ENCODE data around the gene PPID. TPM values are rescaled to one million over a fixed set of nuclear protein-coding genes. Genes with fewer than 3 reads are reported as not detected.
"Not testable (repeated sequence)": the region's sequence is repeated elsewhere in the genome, so short reads cannot be mapped to it uniquely, and the experiment has no call there.

Gene PPID
- total RNA-seq, 1 experiment from 2014 or later, result 43.3 TPM

DNA sequence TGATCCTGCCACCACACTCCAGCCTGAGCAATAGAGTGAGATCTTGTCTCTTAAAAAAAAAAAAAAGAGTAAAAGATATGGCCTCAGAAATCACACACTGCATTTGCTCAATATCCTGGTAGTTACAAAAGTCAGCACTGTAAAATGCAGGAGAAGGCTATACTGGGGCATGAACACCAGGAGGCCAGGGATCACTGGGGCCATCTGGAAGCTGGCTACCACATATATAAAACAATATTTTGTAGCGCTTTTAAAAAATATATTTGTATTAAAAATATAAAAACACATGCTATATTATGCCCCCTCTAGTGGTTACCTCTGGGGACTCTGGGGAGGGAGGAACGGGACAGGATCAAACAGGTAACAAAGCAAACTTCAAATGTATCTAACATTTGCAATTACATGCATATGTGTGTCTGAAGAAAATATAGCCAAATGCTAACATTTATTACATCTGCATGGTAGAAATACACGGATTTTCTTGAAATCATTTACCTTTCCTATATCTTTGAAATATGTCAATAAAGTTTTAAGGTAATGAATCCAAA lies 55.5 kb downstream of the PPID start:
- Histone ChIP-seq H3F3A (ENCODE audit: low read length, unreplicated experiment) (no peaks in the 10 kb centered on the region), H3K27me3 (ENCODE audit: low read length) (no peaks in the 10 kb centered on the region), H4K20me1 (ENCODE audit: low read length) (peaks cover 5% of the 10 kb centered on the region; the same call in 1 of the 2 replicates), H3K79me2 (ENCODE audit: low read length) (peaks cover 49% of the 10 kb centered on the region), H3K4me2 (ENCODE audit: low read length) (no peak overlapping the region), H3K4me3 (ENCODE audit: low read length) (no peak overlapping the region), H3K4me1 (ENCODE audit: insufficient read depth, low read length) (0 out of 2 replicates have a peak, but pooled peaks cover 5% of the 10 kb centered on the region), H3K9me3 (ENCODE audit: low read length) (no peaks in the 10 kb centered on the region), H3K9me2 (replicated peaks; ENCODE audit: low read length) (no peaks in the 10 kb centered on the region), H3K9ac (ENCODE audit: low read length) (no peak overlapping the region), H3K27ac (ENCODE audit: low read length) (no peak overlapping the region), H2AFZ (ENCODE audit: low read length) (no peak overlapping the region), H3K36me3 (ENCODE audit: low read depth, low read length) (peaks cover 2% of the 10 kb centered on the region)
- ChIA-PET POLR2A (ENCODE audit: unreplicated experiment) (no interaction called here), CTCF (no interaction called here)
- intact Hi-C loops (cut with micrococcal nuclease), result loop anchor here (5.0 kb wide), 1 partner anchor 95 kb away; no protein-coding TSS in a partner anchor
- no TSS peak for BruUV-seq (replicated peaks)
- DNase-seq (peak; percentile 53), ATAC-seq (no peak)
- TF ChIP-seq, protein P1, sequence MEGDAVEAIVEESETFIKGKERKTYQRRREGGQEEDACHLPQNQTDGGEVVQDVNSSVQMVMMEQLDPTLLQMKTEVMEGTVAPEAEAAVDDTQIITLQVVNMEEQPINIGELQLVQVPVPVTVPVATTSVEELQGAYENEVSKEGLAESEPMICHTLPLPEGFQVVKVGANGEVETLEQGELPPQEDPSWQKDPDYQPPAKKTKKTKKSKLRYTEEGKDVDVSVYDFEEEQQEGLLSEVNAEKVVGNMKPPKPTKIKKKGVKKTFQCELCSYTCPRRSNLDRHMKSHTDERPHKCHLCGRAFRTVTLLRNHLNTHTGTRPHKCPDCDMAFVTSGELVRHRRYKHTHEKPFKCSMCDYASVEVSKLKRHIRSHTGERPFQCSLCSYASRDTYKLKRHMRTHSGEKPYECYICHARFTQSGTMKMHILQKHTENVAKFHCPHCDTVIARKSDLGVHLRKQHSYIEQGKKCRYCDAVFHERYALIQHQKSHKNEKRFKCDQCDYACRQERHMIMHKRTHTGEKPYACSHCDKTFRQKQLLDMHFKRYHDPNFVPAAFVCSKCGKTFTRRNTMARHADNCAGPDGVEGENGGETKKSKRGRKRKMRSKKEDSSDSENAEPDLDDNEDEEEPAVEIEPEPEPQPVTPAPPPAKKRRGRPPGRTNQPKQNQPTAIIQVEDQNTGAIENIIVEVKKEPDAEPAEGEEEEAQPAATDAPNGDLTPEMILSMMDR (conservative IDR thresholded peaks at IDR 0.05; ENCODE audit: low read depth, low read length), result peak; percentile 55; the same call in 1 of the 2 replicates
- TF ChIP-seq EZH2 (IDR thresholded peaks at IDR 0.05; ENCODE audit: low read length, unreplicated experiment), result no peak
- no peak for TF ChIP-seq EZH2phosphoT487 (IDR thresholded peaks at IDR 0.05; ENCODE audit: borderline replicate concordance, low read length)

DNA sequence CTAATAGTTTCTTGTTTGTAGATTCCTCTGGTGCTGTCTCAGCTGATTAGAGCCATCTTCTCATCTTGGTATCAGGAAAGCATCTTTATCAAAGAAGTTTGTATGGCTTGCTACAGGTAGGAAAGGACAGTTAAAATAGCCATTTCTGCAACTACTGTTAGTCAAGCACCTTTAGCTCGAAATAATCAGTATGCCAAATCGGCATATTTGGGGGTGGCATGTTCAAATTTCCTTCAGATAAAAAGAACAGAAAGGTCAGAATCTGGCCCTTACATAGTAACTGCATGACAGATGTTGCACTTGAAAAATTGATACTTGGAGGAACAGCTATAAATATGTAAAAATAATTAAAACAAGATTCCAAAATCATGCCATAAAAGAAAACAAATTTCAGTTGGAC lies 56.3 kb downstream of the PPID start:
- Histone ChIP-seq H3K9me2 (replicated peaks; ENCODE audit: low read length) (no peaks in the 10 kb centered on the region), H3K79me2 (ENCODE audit: low read length) (peaks cover 45% of the 10 kb centered on the region), H3K4me3 (ENCODE audit: low read length) (no peak overlapping the region), H3K27ac (ENCODE audit: low read length) (no peak overlapping the region), H2AFZ (ENCODE audit: low read length) (no peak overlapping the region), H3F3A (ENCODE audit: low read length, unreplicated experiment) (no peaks in the 10 kb centered on the region), H3K9ac (ENCODE audit: low read length) (no peak overlapping the region), H3K4me1 (ENCODE audit: insufficient read depth, low read length) (0 out of 2 replicates have a peak, but pooled peaks cover 5% of the 10 kb centered on the region), H3K4me2 (ENCODE audit: low read length) (no peak overlapping the region), H3K36me3 (ENCODE audit: low read depth, low read length) (peaks cover 2% of the 10 kb centered on the region), H4K20me1 (ENCODE audit: low read length) (peaks cover 5% of the 10 kb centered on the region; the same call in 1 of the 2 replicates), H3K9me3 (ENCODE audit: low read length) (no peaks in the 10 kb centered on the region), H3K27me3 (ENCODE audit: low read length) (no peaks in the 10 kb centered on the region)
- no peak for ATAC-seq
- ChIA-PET CTCF (no interaction called here), POLR2A (ENCODE audit: unreplicated experiment) (no interaction called here)
- DNase-seq, result no peak
- intact Hi-C loops (cut with micrococcal nuclease), result loop anchor here (5.0 kb wide), 1 partner anchor 95 kb away; no protein-coding TSS in a partner anchor
- no TSS peak for BruUV-seq (replicated peaks)
- TF ChIP-seq, protein P1 (conservative IDR thresholded peaks at IDR 0.05; ENCODE audit: low read depth, low read length), result no peak
- TF ChIP-seq EZH2 (IDR thresholded peaks at IDR 0.05; ENCODE audit: low read length, unreplicated experiment), result no peak
- no peak for TF ChIP-seq EZH2phosphoT487 (IDR thresholded peaks at IDR 0.05; ENCODE audit: borderline replicate concordance, low read length)

DNA sequence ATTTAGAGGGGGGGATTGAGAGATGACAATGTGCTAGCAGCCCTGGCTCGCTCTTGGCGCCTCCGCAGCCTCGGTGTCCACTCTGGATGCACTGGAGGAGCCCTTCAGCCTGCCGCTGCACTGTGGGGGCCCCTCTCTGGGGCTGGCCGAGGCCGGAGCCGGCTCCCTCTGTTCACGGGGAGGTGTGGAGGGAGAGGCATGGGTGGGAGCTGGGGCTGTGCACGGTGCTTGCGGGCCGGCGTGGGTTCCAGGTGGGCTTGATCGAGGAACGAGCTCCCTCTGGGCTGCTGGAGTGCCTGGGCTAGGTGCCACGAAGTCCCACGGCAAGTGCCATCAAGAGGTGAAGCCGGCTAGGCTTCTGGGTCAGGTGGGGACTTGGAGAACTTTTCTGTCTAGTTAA lies 58.4 kb downstream of the PPID start:
- Histone ChIP-seq H2AFZ (ENCODE audit: low read length) (no peak overlapping the region), H3K79me2 (ENCODE audit: low read length) (peaks cover 26% of the 10 kb centered on the region), H3F3A (ENCODE audit: low read length, unreplicated experiment) (no peaks in the 10 kb centered on the region), H3K9me3 (ENCODE audit: low read length) (no peaks in the 10 kb centered on the region), H3K9ac (ENCODE audit: low read length) (no peak overlapping the region), H3K27me3 (ENCODE audit: low read length) (no peaks in the 10 kb centered on the region), H3K4me3 (ENCODE audit: low read length) (no peak overlapping the region), H3K27ac (ENCODE audit: low read length) (no peak overlapping the region), H3K4me1 (ENCODE audit: insufficient read depth, low read length) (no peaks in the 10 kb centered on the region), H3K36me3 (ENCODE audit: low read depth, low read length) (peaks cover 2% of the 10 kb centered on the region), H3K4me2 (ENCODE audit: low read length) (no peak overlapping the region), H4K20me1 (ENCODE audit: low read length) (no peaks in the 10 kb centered on the region), H3K9me2 (replicated peaks; ENCODE audit: low read length) (no peaks in the 10 kb centered on the region)
- ChIA-PET CTCF (no interaction called here), POLR2A (ENCODE audit: unreplicated experiment) (no interaction called here)
- BruUV-seq (replicated peaks), result no TSS peak
- TF ChIP-seq, protein P1 (conservative IDR thresholded peaks at IDR 0.05; ENCODE audit: low read depth, low read length), result no peak
- TF ChIP-seq EZH2 (IDR thresholded peaks at IDR 0.05; ENCODE audit: low read length, unreplicated experiment) (no peak), EZH2phosphoT487 (IDR thresholded peaks at IDR 0.05; ENCODE audit: borderline replicate concordance, low read length) (no peak)
- ATAC-seq (no peak), DNase-seq (no peak)
- intact Hi-C loops (cut with micrococcal nuclease), result loop anchor here (5.0 kb wide), 1 partner anchor 93 kb away; no protein-coding TSS in a partner anchor

DNA sequence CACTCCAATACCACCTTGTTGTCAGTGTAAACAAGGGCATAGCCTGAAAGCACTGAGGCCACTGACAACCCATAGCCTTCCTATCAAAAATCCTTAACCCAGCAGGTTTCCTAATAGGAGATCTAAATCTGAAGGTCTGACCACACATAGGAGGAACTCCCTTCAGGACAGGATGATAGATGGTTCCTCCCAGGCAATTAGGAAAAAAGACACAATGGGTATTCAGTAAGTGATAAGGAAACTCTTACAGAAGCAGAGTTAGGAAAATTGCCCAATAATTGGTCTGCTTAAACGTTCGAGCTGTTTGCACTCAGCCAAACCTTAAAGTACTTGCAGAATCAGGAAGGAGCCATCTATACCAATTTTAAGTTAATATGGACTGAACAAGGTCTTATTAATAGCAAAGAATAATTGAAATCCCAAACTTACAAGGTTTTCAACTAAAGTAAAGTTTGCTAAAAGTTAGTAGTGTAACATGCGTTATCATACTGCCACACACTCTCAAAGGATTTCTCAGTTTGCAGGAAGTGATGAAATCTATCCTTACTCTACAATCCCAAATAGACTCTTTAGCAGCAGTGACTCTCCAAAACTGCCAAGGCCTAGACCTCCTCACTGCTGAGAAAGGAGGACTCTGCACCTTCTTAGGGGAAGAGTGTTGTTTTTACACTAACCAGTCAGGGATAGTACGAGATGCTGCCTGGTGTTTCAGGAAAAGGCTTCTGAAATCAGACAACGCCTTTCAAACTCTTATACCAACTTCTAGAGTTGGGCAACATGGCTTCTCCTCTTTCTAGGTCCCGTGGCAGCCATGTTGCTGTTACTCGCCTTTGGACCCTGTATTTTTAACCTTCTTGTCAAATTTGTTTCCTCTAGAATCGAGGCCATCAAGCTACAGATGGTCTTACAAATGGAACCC lies 59.2 kb downstream of the PPID start:
- H3F3A ChIP-seq (ENCODE audit: low read length, unreplicated experiment); POLR2A ChIA-PET (ENCODE audit: unreplicated experiment); ATAC-seq; H2AFZ ChIP-seq (ENCODE audit: low read length); H3K9ac ChIP-seq (ENCODE audit: low read length); H4K20me1 ChIP-seq (ENCODE audit: low read length); CTCF ChIA-PET; BruUV-seq (replicated peaks); H3K27me3 ChIP-seq (ENCODE audit: low read length); H3K36me3 ChIP-seq (ENCODE audit: low read depth, low read length); H3K4me3 ChIP-seq (ENCODE audit: low read length); H3K9me2 ChIP-seq (replicated peaks; ENCODE audit: low read length); H3K9me3 ChIP-seq (ENCODE audit: low read length); DNase-seq; intact Hi-C loops (cut with micrococcal nuclease); H3K4me2 ChIP-seq (ENCODE audit: low read length); H3K4me1 ChIP-seq (ENCODE audit: insufficient read depth, low read length); H3K27ac ChIP-seq (ENCODE audit: low read length): not testable (repeated sequence)
- peaks cover 18% of the 10 kb centered on the region for H3K79me2 ChIP-seq (ENCODE audit: low read length)

Data from PC-3 (cell line).